ENCODE data around the gene HEMK1. TPM values are rescaled to one million over a fixed set of nuclear protein-coding genes. Genes with fewer than 3 reads are reported as not detected.

HEMK1 gene
- total and polyA plus RNA-seq, 2 of the 8 experiments (the other 6 are each of a cell fraction or from before 2014, with no cell fraction given): 9.7 to 10.6 TPM

DNA sequence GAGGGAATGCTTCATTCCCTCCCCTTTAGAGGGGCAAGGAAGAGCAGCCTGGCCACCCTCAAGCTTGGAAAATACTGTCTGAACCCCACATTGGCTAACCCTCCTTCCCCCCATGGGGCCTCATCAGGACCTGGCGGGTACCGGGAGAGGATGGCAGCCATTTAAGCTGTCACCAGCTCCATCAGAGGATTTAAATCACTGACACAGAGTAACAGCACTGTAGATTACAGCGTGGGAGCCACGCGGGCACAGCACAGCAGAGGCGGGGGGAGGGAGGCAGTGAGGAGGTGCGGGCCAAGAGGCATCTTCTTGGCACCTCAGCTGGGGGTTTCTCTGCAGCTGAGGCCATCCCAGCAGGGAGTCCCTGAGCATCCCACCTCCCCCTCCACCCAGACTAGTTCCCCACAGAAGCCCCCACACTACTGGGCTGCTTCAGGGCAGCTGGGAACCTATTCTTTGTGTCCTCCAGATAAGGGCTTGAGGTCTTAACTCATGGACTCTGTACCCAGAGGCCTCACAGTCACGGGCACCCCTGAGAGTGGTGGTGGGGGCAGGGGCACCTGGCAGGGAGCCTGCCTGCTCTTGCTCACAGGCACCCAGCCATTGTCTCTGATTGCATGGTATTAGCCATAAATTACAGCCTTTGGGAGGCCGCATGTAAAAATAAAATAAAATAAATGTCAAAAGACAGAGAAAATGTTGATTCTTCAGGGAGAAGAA, 44.0 kb upstream of the HEMK1 start:
- H3K79me2 ChIP-seq (ENCODE audit: control insufficient read depth in 1 of 2, insufficient read depth in 2 of 2, low read length in 2 of 2): no peaks in the 10 kb centered on the region
- H2AK5ac ChIP-seq (ENCODE audit: low read depth, low read length): peak overlapping the region; percentile 2; the same call in 1 of the 2 replicates
- CTCF ChIA-PET (ENCODE audit: partially characterized antibody): interaction anchor here (0.9 to 9.1 kb wide), 8 partner anchors 8 to 145 kb away, joined by 3 to 129 read pairs (median 6); no protein-coding TSS in a partner anchor
- no peak overlapping the region for H4K5ac ChIP-seq (ENCODE audit: insufficient read length, low read depth, low read length)
- no peak overlapping the region for H3K27ac ChIP-seq (ENCODE audit: low read depth, low read length)
- FAIRE-seq (no peak), DNase-seq (ENCODE audit: low read depth in 1 of 2, low spot score in 2 of 2) (no peak)
- H3K14ac ChIP-seq (ENCODE audit: insufficient read length): no peak overlapping the region
- H3K9ac ChIP-seq (replicated peaks in 1 of 4; ENCODE audit: extremely low read depth in 1 of 4, low read depth in 3 of 4, low read length in 3 of 4): no peak overlapping the region
- H4K8ac ChIP-seq (ENCODE audit: extremely low read depth, insufficient read depth, low read length): no peak overlapping the region
- H3K56ac ChIP-seq (replicated peaks; ENCODE audit: insufficient read length, low read depth, low read length): no peak overlapping the region
- H3K4me3 ChIP-seq (ENCODE audit: extremely low read depth in 1 of 4, insufficient read depth in 2 of 4, low read depth in 3 of 4, low read length in 4 of 4): no peak overlapping the region
- peaks cover 3 to 39% (median 23%) of the 10 kb centered on the region in 4 experiments for H3K4me1 ChIP-seq (replicated peaks in 1 of 4; ENCODE audit: control insufficient read depth in 3 of 4, insufficient read depth in 4 of 4, low read length in 3 of 4)
- H3K18ac ChIP-seq (ENCODE audit: extremely low read depth, low read length): no peak overlapping the region
- peaks cover 0 to 6% (median 1%) of the 10 kb centered on the region in 4 experiments; a peak in 3 of 7 replicates for H3K27me3 ChIP-seq (replicated peaks in 1 of 4; ENCODE audit: control insufficient read depth in 3 of 4, extremely low read depth in 1 of 4, insufficient read depth in 3 of 4, low read length in 3 of 4)
- WGBS, 2 experiments (ENCODE audit: extremely low coverage in 1 of 2, insufficient coverage in 1 of 2, insufficient read length in 1 of 2, insufficient replicate concordance in 2 of 2, low coverage in 1 of 2, low lambda C conversion rate in 2 of 2, missing lambda C conversion rate in 1 of 2): 81% methylated on average over 7 of the region's 9 CpGs; no CpG with 5 or more reads in 1 of the 2 experiments
- no peaks in the 10 kb centered on the region for H4K20me1 ChIP-seq (replicated peaks in 1 of 2; ENCODE audit: control insufficient read depth in 1 of 2, insufficient read depth in 2 of 2, low read length in 2 of 2)
- H3K23ac ChIP-seq (ENCODE audit: insufficient read length): no peak overlapping the region
- no peak overlapping the region; the same call in 1 of the 2 replicates for H2BK5ac ChIP-seq (ENCODE audit: low read depth, low read length)
- no peak overlapping the region; the same call in 1 of the 2 replicates for H2BK20ac ChIP-seq (ENCODE audit: low read length)
- no peaks in the 10 kb centered on the region for H3K9me3 ChIP-seq (ENCODE audit: insufficient read depth in 2 of 2, low read depth in 1 of 2, low read length in 1 of 2)
- H2BK12ac ChIP-seq (ENCODE audit: low read depth, low read length): 0 out of 2 replicates have a peak overlapping the region, but pooled peaks have one; percentile 53
- H3K4ac ChIP-seq (replicated peaks; ENCODE audit: insufficient read length, low read depth, low read length): no peak overlapping the region
- no peak overlapping the region for H3K4me2 ChIP-seq (ENCODE audit: insufficient read depth in 1 of 2, low read depth in 2 of 2, low read length in 2 of 2)
- no peaks in the 10 kb centered on the region; the same call in 1 of the 2 replicates for H3K23me2 ChIP-seq (ENCODE audit: low read depth, low read length)
- H3K79me1 ChIP-seq (ENCODE audit: low read depth, low read length): no peaks in the 10 kb centered on the region
- H4K91ac ChIP-seq (replicated peaks; ENCODE audit: insufficient read length, low read length): peak overlapping the region; percentile 46
- H3K36me3 ChIP-seq (ENCODE audit: control insufficient read depth in 2 of 4, insufficient read depth in 4 of 4, low read length in 3 of 4): no peaks in the 10 kb centered on the region
- H2BK120ac ChIP-seq (replicated peaks; ENCODE audit: low read depth, low read length): no peak overlapping the region
- no peak overlapping the region for H2AFZ ChIP-seq (ENCODE audit: low read length)
- POLR2A ChIA-PET (ENCODE audit: partially characterized antibody): interaction anchor here (1.0 kb wide), 1 partner anchor 130 kb away, joined by 3 read pairs; no protein-coding TSS in a partner anchor
- H2BK15ac ChIP-seq (ENCODE audit: low read length): 0 out of 2 replicates have a peak overlapping the region, but pooled peaks have one; percentile 19
- no peak for TF ChIP-seq EGR1 (IDR thresholded peaks at IDR 0.05; ENCODE audit: borderline replicate concordance, low read depth, low read length)
- TF ChIP-seq TBP (IDR thresholded peaks at IDR 0.05; ENCODE audit: low read depth, low read length): no peak
- TF ChIP-seq, protein P1, sequence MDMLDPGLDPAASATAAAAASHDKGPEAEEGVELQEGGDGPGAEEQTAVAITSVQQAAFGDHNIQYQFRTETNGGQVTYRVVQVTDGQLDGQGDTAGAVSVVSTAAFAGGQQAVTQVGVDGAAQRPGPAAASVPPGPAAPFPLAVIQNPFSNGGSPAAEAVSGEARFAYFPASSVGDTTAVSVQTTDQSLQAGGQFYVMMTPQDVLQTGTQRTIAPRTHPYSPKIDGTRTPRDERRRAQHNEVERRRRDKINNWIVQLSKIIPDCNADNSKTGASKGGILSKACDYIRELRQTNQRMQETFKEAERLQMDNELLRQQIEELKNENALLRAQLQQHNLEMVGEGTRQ (IDR thresholded peaks at IDR 0.05; ENCODE audit: low read length): no peak
- no peak for TF ChIP-seq CTBP2 (IDR thresholded peaks at IDR 0.05; ENCODE audit: borderline replicate concordance, insufficient read depth, insufficient read length, low read length)
